ENCODE measurements around the gene TP73.

The TP73 gene

GRCh38 chr1:3736708-3737107 lies 84.4 kb downstream of the TP73 start:
- Histone ChIP-seq H4K20me1 (ENCODE audit: control insufficient read depth, insufficient read depth, low read depth, low read length) (no peaks in the 10 kb centered on the region), H3K36me3 (ENCODE audit: control insufficient read depth, low read length) (no peaks in the 10 kb centered on the region), H3K79me2 (ENCODE audit: control insufficient read depth, low read length) (no peaks in the 10 kb centered on the region), H3K4me3 (ENCODE audit: low read length) (no peak overlapping the region), H3K27ac (ENCODE audit: low read depth, low read length) (no peak overlapping the region), H3F3A (ENCODE audit: control insufficient read depth, insufficient read depth) (no peaks in the 10 kb centered on the region), H3K27me3 (ENCODE audit: control insufficient read depth, low read length) (no peaks in the 10 kb centered on the region), H3K9me3 (ENCODE audit: control insufficient read depth, insufficient read depth, low read length) (no peaks in the 10 kb centered on the region), H3K9me2 (replicated peaks; ENCODE audit: control insufficient read depth, low read length) (no peaks in the 10 kb centered on the region), H3K4me1 (ENCODE audit: control insufficient read depth, low read length) (no peaks in the 10 kb centered on the region), H3K4me2 (ENCODE audit: low read length) (no peak overlapping the region)
- TF ChIP-seq EZH2phosphoT487 (IDR thresholded peaks at IDR 0.05; ENCODE audit: borderline replicate concordance, low read length) = no peak
- no peak for TF ChIP-seq CTCF (IDR thresholded peaks at IDR 0.05; ENCODE audit: low read depth, low read length, poor library complexity, severe bottlenecking)

- H3K4me1 ChIP-seq (ENCODE audit: control insufficient read depth, low read length) = no peaks in the 10 kb centered on the region
- H3K36me3 ChIP-seq (ENCODE audit: control insufficient read depth, low read length) = no peaks in the 10 kb centered on the region
- no peaks in the 10 kb centered on the region for H3F3A ChIP-seq (ENCODE audit: control insufficient read depth, insufficient read depth)
- no peaks in the 10 kb centered on the region for H3K9me3 ChIP-seq (ENCODE audit: control insufficient read depth, insufficient read depth, low read length)
- TF ChIP-seq CTCF (IDR thresholded peaks at IDR 0.05; ENCODE audit: low read depth, low read length, poor library complexity, severe bottlenecking) (no peak), EZH2phosphoT487 (IDR thresholded peaks at IDR 0.05; ENCODE audit: borderline replicate concordance, low read length) (no peak)
- H3K4me2 ChIP-seq (ENCODE audit: low read length) = no peak overlapping the region
- H3K9me2 ChIP-seq (replicated peaks; ENCODE audit: control insufficient read depth, low read length) = no peaks in the 10 kb centered on the region
- no peak overlapping the region for H3K27ac ChIP-seq (ENCODE audit: low read depth, low read length)
- no peaks in the 10 kb centered on the region for H3K27me3 ChIP-seq (ENCODE audit: control insufficient read depth, low read length)
- no peak overlapping the region for H3K4me3 ChIP-seq (ENCODE audit: low read length)
- H4K20me1 ChIP-seq (ENCODE audit: control insufficient read depth, insufficient read depth, low read depth, low read length) = no peaks in the 10 kb centered on the region
- no peaks in the 10 kb centered on the region for H3K79me2 ChIP-seq (ENCODE audit: control insufficient read depth, low read length)
Measured at GRCh38 chr1:3738943-3739342, 86.6 kb downstream of the TP73 start.

GRCh38 chr1:3740042-3740441 lies 87.7 kb downstream of the TP73 start:
- no peaks in the 10 kb centered on the region for H3K36me3 ChIP-seq (ENCODE audit: control insufficient read depth, low read length)
- no peaks in the 10 kb centered on the region for H4K20me1 ChIP-seq (ENCODE audit: control insufficient read depth, insufficient read depth, low read depth, low read length)
- no peak overlapping the region for H3K27ac ChIP-seq (ENCODE audit: low read depth, low read length)
- H3K27me3 ChIP-seq (ENCODE audit: control insufficient read depth, low read length) = no peaks in the 10 kb centered on the region
- H3K4me1 ChIP-seq (ENCODE audit: control insufficient read depth, low read length) = no peaks in the 10 kb centered on the region
- no peaks in the 10 kb centered on the region for H3K9me2 ChIP-seq (replicated peaks; ENCODE audit: control insufficient read depth, low read length)
- H3K4me3 ChIP-seq (ENCODE audit: low read length) = no peak overlapping the region
- no peaks in the 10 kb centered on the region for H3K79me2 ChIP-seq (ENCODE audit: control insufficient read depth, low read length)
- no peaks in the 10 kb centered on the region for H3K9me3 ChIP-seq (ENCODE audit: control insufficient read depth, insufficient read depth, low read length)
- TF ChIP-seq EZH2phosphoT487 (IDR thresholded peaks at IDR 0.05; ENCODE audit: borderline replicate concordance, low read length) (no peak), CTCF (IDR thresholded peaks at IDR 0.05; ENCODE audit: low read depth, low read length, poor library complexity, severe bottlenecking) (no peak)
- no peaks in the 10 kb centered on the region for H3F3A ChIP-seq (ENCODE audit: control insufficient read depth, insufficient read depth)
- H3K4me2 ChIP-seq (ENCODE audit: low read length) = no peak overlapping the region

- TF ChIP-seq CTCF (IDR thresholded peaks at IDR 0.05; ENCODE audit: low read depth, low read length, poor library complexity, severe bottlenecking) (no peak), EZH2phosphoT487 (IDR thresholded peaks at IDR 0.05; ENCODE audit: borderline replicate concordance, low read length) (no peak)
- H3K9me2 ChIP-seq (replicated peaks; ENCODE audit: control insufficient read depth, low read length) = no peaks in the 10 kb centered on the region
- H3F3A ChIP-seq (ENCODE audit: control insufficient read depth, insufficient read depth) = no peaks in the 10 kb centered on the region
- no peaks in the 10 kb centered on the region for H3K79me2 ChIP-seq (ENCODE audit: control insufficient read depth, low read length)
- no peak overlapping the region for H3K4me2 ChIP-seq (ENCODE audit: low read length)
- no peak overlapping the region for H3K4me3 ChIP-seq (ENCODE audit: low read length)
- H3K27me3 ChIP-seq (ENCODE audit: control insufficient read depth, low read length) = no peaks in the 10 kb centered on the region
- H3K4me1 ChIP-seq (ENCODE audit: control insufficient read depth, low read length) = no peaks in the 10 kb centered on the region
- peaks cover 1% of the 10 kb centered on the region; the same call in 1 of the 2 replicates for H4K20me1 ChIP-seq (ENCODE audit: control insufficient read depth, insufficient read depth, low read depth, low read length)
- no peak overlapping the region for H3K27ac ChIP-seq (ENCODE audit: low read depth, low read length)
- H3K9me3 ChIP-seq (ENCODE audit: control insufficient read depth, insufficient read depth, low read length) = no peaks in the 10 kb centered on the region
- H3K36me3 ChIP-seq (ENCODE audit: control insufficient read depth, low read length) = no peaks in the 10 kb centered on the region
Measured at GRCh38 chr1:3740752-3741151, 88.4 kb downstream of the TP73 start.

Data from DOHH2 (cell line).